ENCODE results near the gene ROR2. TPM values are rescaled to one million over a fixed set of nuclear protein-coding genes. Genes with fewer than 3 reads are reported as not detected.
A peak's percentile ranks its signal among the peaks of the same experiment; 100 is the strongest.

The ROR2 gene
- total RNA-seq, 2 donors from 2014 or later: 0.21 to 0.68 TPM

DNA sequence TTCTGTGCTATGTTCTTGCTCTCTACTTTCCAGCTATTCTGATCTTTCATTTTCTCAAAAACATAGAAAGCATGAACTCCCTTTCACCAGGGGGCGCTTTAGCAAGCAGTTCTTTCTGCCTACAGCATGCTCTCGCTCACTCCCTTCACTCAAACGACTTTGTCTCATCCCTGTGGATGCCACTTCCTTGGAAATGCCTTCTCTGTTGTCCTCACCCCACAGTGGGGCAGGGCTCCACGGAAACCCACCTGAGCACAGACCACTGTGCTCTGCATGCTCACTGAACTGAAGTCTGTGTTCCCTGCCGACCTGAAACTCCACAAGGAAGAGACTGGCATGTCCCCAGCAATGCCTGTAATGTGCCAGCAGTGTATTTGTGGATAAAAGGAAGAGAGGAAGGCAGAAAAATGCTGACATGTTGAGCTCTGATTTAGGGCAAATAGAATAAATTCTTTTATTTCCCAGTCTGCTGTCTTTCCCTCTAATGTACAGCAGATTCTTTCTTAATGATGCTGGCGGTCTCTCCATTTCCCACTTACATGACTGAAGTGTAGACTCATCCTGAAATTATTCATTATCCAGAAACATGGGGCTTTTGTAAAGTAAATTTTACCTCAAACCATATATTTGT lies 4.9 kb upstream of the ROR2 start:
- ATAC-seq (ENCODE audit: insufficient number of reproducible peaks, low FRiP score, low read depth) (no peak), DNase-seq (ENCODE audit: low spot score) (no peak)
- no peak overlapping the region for H3K4me3 ChIP-seq
- no peaks in the 10 kb centered on the region for H3K36me3 ChIP-seq
- TF ChIP-seq, protein P1, sequence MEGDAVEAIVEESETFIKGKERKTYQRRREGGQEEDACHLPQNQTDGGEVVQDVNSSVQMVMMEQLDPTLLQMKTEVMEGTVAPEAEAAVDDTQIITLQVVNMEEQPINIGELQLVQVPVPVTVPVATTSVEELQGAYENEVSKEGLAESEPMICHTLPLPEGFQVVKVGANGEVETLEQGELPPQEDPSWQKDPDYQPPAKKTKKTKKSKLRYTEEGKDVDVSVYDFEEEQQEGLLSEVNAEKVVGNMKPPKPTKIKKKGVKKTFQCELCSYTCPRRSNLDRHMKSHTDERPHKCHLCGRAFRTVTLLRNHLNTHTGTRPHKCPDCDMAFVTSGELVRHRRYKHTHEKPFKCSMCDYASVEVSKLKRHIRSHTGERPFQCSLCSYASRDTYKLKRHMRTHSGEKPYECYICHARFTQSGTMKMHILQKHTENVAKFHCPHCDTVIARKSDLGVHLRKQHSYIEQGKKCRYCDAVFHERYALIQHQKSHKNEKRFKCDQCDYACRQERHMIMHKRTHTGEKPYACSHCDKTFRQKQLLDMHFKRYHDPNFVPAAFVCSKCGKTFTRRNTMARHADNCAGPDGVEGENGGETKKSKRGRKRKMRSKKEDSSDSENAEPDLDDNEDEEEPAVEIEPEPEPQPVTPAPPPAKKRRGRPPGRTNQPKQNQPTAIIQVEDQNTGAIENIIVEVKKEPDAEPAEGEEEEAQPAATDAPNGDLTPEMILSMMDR (IDR thresholded peaks at IDR 0.05): no peak
- no peaks in the 10 kb centered on the region for H3K27me3 ChIP-seq (replicated peaks; ENCODE audit: insufficient read depth)
- no peaks in the 10 kb centered on the region for H3K9me3 ChIP-seq
- no peak overlapping the region for H3K27ac ChIP-seq
- H3K4me1 ChIP-seq (ENCODE audit: control insufficient read depth in 1 of 2, low read depth in 2 of 2): peaks cover 0 to 7% of the 10 kb centered on the region in 2 donors

DNA sequence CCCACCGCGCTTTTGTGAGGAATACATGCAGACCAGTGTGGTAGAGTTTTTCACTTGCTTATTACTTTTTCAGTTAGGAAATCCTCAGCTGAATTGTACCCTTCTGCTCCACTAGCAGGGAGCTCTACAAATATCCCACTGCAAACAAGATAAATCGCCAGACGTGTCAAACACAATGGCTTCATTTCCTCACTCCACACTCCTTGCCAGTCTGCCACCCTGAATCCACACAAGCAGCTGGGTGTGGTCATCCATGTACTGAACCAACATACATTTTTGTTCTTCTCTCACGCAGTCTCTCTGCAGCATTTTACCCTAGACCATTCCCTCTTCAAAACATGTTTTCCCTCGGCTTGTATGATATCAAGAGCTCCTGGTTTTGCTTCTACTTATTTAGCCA lies 3.7 kb upstream of the ROR2 start:
- DNase-seq (ENCODE audit: low spot score) (no peak), ATAC-seq (ENCODE audit: insufficient number of reproducible peaks, low FRiP score, low read depth) (no peak)
- H3K9me3 ChIP-seq: no peaks in the 10 kb centered on the region
- TF ChIP-seq, protein P1 (IDR thresholded peaks at IDR 0.05): no peak
- no peaks in the 10 kb centered on the region for H3K27me3 ChIP-seq (replicated peaks; ENCODE audit: insufficient read depth)
- H3K27ac ChIP-seq: no peak overlapping the region
- peaks cover 0 to 18% of the 10 kb centered on the region in 2 donors for H3K4me1 ChIP-seq (ENCODE audit: control insufficient read depth in 1 of 2, low read depth in 2 of 2)
- H3K4me3 ChIP-seq: no peak overlapping the region
- no peaks in the 10 kb centered on the region for H3K36me3 ChIP-seq

GRCh38 chr9:91951944-91952520 lies 2.0 kb upstream of the ROR2 start:
- H3K27ac ChIP-seq: no peak overlapping the region
- ATAC-seq (ENCODE audit: insufficient number of reproducible peaks, low FRiP score, low read depth): no peak

DNA sequence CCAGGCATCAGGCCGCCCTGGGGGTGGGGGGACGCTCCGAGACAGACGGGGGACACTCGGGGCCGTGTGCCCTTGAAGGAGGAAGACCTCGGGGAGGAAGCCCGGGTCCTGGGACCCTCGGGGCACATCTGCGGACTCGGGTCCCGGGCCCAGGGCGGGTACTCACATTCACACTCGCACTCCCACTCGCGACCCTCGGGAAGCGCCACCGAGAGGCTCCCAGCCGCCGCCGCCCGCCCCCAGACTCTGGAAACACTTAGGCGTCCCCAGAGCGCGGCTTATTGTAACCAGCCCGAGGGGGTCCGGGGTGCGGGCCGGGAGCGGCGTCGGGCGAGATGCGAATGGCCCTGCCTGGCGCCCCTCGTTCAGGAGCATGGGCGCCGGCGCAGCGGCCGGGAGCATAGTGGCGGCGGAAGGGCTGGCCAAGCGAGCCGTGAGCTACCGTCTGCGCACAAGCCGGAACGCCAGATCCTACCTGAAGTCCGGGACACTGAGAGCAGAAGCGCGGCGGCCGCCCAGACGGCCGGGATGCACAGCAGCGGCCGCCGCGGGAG lies 559 bp downstream of the ROR2 start:
- Histone ChIP-seq H3K4me3 (peak overlapping the region; percentile 62), H3K27me3 (replicated peaks; ENCODE audit: insufficient read depth) (no peaks in the 10 kb centered on the region), H3K9me3 (no peaks in the 10 kb centered on the region), H3K36me3 (no peaks in the 10 kb centered on the region), H3K4me1 (ENCODE audit: control insufficient read depth in 1 of 2, low read depth in 2 of 2) (peaks cover 0 to 18% of the 10 kb centered on the region in 2 donors), H3K27ac (no peak overlapping the region)
- TF ChIP-seq, protein P1 (IDR thresholded peaks at IDR 0.05): no peak
- DNase-seq (ENCODE audit: low spot score): no peak
- ATAC-seq (ENCODE audit: insufficient number of reproducible peaks, low FRiP score, low read depth): no peak

More at GRCh38 chr9:91951944-91952520, 2.0 kb upstream of the ROR2 start:
- Histone ChIP-seq H3K27me3 (replicated peaks; ENCODE audit: insufficient read depth) (no peaks in the 10 kb centered on the region), H3K4me3 (no peak overlapping the region), H3K9me3 (no peaks in the 10 kb centered on the region), H3K4me1 (ENCODE audit: control insufficient read depth in 1 of 2, low read depth in 2 of 2) (peaks cover 0 to 18% of the 10 kb centered on the region in 2 donors), H3K36me3 (no peaks in the 10 kb centered on the region)
- TF ChIP-seq, protein P1 (IDR thresholded peaks at IDR 0.05): no peak
- no peak for DNase-seq (ENCODE audit: low spot score)

DNA sequence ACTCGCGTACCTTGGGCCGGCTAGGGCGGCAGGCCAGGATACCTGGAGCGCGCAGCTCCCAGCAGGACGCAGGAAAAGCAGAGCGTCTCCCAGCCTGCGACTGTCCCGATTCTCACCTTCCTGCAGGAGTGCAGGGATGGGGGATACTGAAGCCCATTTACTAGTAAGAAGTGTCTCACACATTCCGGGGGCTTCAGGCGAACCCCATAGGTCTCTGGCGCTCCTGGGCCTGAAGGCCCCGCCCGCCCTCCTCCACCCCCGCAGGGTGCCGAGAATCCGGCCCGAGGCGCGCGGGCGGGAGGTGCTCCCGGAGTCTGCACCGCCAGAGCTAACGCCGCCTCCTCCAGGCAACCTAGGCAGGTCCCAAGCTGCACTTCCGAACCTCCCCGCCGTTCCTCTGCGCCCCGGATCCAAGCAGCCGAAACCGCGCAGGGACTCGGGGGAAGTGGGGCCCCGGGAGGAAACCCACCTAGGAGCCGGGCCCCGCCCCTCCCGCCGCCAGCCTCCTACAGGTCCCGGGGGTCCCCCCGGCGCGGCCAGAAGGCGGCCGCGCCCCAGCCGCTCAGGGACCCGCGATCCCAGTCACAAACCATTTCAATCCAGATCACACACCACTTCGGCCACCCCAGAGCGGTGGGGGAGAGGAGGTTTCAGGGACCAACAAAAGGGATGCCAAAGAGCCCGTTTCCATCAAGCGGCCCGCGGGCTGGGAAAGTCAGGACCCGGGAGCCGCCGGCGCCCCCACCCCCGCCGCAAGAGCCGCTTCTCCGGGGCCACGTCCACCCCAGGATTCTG lies 1.2 kb downstream of the ROR2 start:
- H3K36me3 ChIP-seq: no peaks in the 10 kb centered on the region
- H3K27ac ChIP-seq: no peak overlapping the region
- DNase-seq (ENCODE audit: low spot score) (no peak), ATAC-seq (ENCODE audit: insufficient number of reproducible peaks, low FRiP score, low read depth) (no peak)
- peak overlapping the region; percentile 62 for H3K4me3 ChIP-seq
- H3K9me3 ChIP-seq: no peaks in the 10 kb centered on the region
- peaks cover 0 to 18% of the 10 kb centered on the region in 2 donors for H3K4me1 ChIP-seq (ENCODE audit: control insufficient read depth in 1 of 2, low read depth in 2 of 2)
- TF ChIP-seq, protein P1 (IDR thresholded peaks at IDR 0.05): no peak
- H3K27me3 ChIP-seq (replicated peaks; ENCODE audit: insufficient read depth): no peaks in the 10 kb centered on the region

Data from thoracic aorta (tissue), 2 donors.